Liver (tissue), 9 donors: Measurements from ENCODE around the gene PBLD. TPM values are rescaled to one million over a fixed set of nuclear protein-coding genes. Genes with fewer than 3 reads are reported as not detected.
"Not testable (repeated sequence)": the region's sequence is repeated elsewhere in the genome, so short reads cannot be mapped to it uniquely, and the experiment has no call there.

Source experiments
- DNase-seq: peaks from one replicate; pipeline ENCODE4 v3.0.0-alpha.2; 2017; ENCODE audit warnings: low spot score
- H3K27ac ChIP-seq, 2 donors: one replicate each; pipeline ENCODE4 v1.7.0; 2013; ENCODE audit warnings: inconsistent platforms in 2 of 2, low read length in 2 of 2, control low read depth in 1 of 2, low read depth in 1 of 2, mild to moderate bottlenecking in 1 of 2
- H3K27me3 ChIP-seq, 4 donors: one replicate each; pipeline versions ENCODE4 v1.6.1 to v1.7.0; 2013; ENCODE audit warnings: low read length in 3 of 4, inconsistent platforms in 1 of 4, mild to moderate bottlenecking in 1 of 4, moderate library complexity in 1 of 4; ENCODE audit not compliant: control insufficient read depth in 4 of 4, insufficient read depth in 4 of 4
- H3K36me3 ChIP-seq, 4 donors: one replicate each; pipeline versions ENCODE4 v1.6.1 to v1.7.0; 2013; ENCODE audit warnings: low read length in 3 of 4, mild to moderate bottlenecking in 3 of 4, low read depth in 1 of 4, moderate library complexity in 1 of 4; ENCODE audit not compliant: control insufficient read depth in 4 of 4, insufficient read depth in 3 of 4
- H3K4me1 ChIP-seq, 4 donors: one replicate each; pipeline versions ENCODE4 v1.6.1 to v1.7.0; 2013; ENCODE audit warnings: low read length in 3 of 4, mild to moderate bottlenecking in 3 of 4, moderate library complexity in 1 of 4; ENCODE audit not compliant: control insufficient read depth in 4 of 4, insufficient read depth in 4 of 4
- H3K4me3 ChIP-seq, 3 donors: one replicate each; pipeline versions ENCODE4 v1.6.1 to v1.7.0; 2013; ENCODE audit warnings: low read length in 3 of 3, control low read depth in 1 of 3, low read depth in 1 of 3, mild to moderate bottlenecking in 1 of 3
- H3K9ac ChIP-seq, 2 donors: one replicate each; pipeline ENCODE4 v1.7.0; 2013; ENCODE audit warnings: low read length in 2 of 2, mild to moderate bottlenecking in 2 of 2, moderate library complexity in 2 of 2, control low read depth in 1 of 2, low read depth in 1 of 2
- H3K9me3 ChIP-seq, 4 donors: one replicate each; pipeline versions ENCODE4 v1.6.1 to v1.7.0; 2013; ENCODE audit warnings: low read length in 3 of 4; ENCODE audit not compliant: control insufficient read depth in 4 of 4
- EGR1 ChIP-seq, 2 donors: IDR thresholded peaks; 2 replicates each; pipeline ENCODE4 v1.6.1; 2016 to 2018; ENCODE audit warnings: antibody characterized with exemption in 2 of 2, low read depth in 2 of 2
- FOXA1 ChIP-seq: IDR thresholded peaks from 2 replicates; pipeline ENCODE4 v1.6.1; 2016; ENCODE audit warnings: antibody characterized with exemption
- FOXA2 ChIP-seq: IDR thresholded peaks from 2 replicates; pipeline ENCODE4 v1.6.1; 2016; ENCODE audit warnings: antibody characterized with exemption
- GABPA ChIP-seq, 2 donors: IDR thresholded peaks in 1 of 2; conservative IDR thresholded peaks in 1 of 2; 2 replicates each; pipeline ENCODE4 v1.6.1; 2016; ENCODE audit warnings: antibody characterized with exemption in 2 of 2, mild to moderate bottlenecking in 1 of 2, moderate library complexity in 1 of 2
- HNF4A ChIP-seq, 2 donors: conservative IDR thresholded peaks; 2 replicates each; pipeline ENCODE4 v1.6.1; 2016; ENCODE audit warnings: antibody characterized with exemption in 2 of 2, mild to moderate bottlenecking in 2 of 2
- HNF4G ChIP-seq: IDR thresholded peaks from 2 replicates; pipeline ENCODE4 v1.6.1; 2016; ENCODE audit warnings: antibody characterized with exemption
- JUND ChIP-seq, 2 donors: IDR thresholded peaks; 2 replicates each; pipeline ENCODE4 v1.6.1; 2016; ENCODE audit warnings: antibody characterized with exemption in 2 of 2
- RXRA ChIP-seq, 2 donors: IDR thresholded peaks; 2 replicates each; pipeline ENCODE4 v1.6.1; 2017 to 2018; ENCODE audit warnings: antibody characterized with exemption in 2 of 2, mild to moderate bottlenecking in 1 of 2
- SP1 ChIP-seq: IDR thresholded peaks from 2 replicates; pipeline ENCODE4 v1.6.1; 2018; ENCODE audit warnings: antibody characterized with exemption, mild to moderate bottlenecking
- TAF1 ChIP-seq: conservative IDR thresholded peaks from 2 replicates; pipeline ENCODE4 v1.6.1; 2016; ENCODE audit warnings: antibody characterized with exemption, mild to moderate bottlenecking
- YY1 ChIP-seq: IDR thresholded peaks from 2 replicates; pipeline ENCODE4 v1.6.1; 2016; ENCODE audit warnings: antibody characterized with exemption, mild to moderate bottlenecking
- WGBS: extraction: QIAGEN DNeasy Blood & Tissue Kit; methylation state at CpG from one replicate; pipeline ENCODE4 v1.1.7; 2013; 5-methylcytosine and 5-hydroxymethylcytosine counted together
- polyA plus RNA-seq, 2 donors: library from polyadenylated mRNA; stranded (reverse) in 1 of 2; unstranded in 1 of 2; fragments of 200-250 nt in 1 of 2; fragments of >200 nt in 1 of 2; fragmentation: Nextera tagmentation in 1 of 2; extraction: Ambion mirVana in 1 of 2; gene quantifications; one replicate each; pipeline versions ENCODE4 v1.2.1 to v1.2.3, GENCODE V29; 2013 to 2015
- total RNA-seq, 2 donors: library from RNA; depleted of rRNA; stranded (reverse); fragments of >200 nt; gene quantifications; one replicate each; pipeline ENCODE4 v1.2.3, GENCODE V29; 2014
- TF ChIP-seq, protein P1 (sequence below): fragments of 150-350 bp; IDR thresholded peaks from 2 replicates; pipeline ENCODE4 v1.5.1; 2017; ENCODE audit warnings: improper control_type of control experiment, low read depth, low read length; ENCODE audit not compliant: missing input control
- TF ChIP-seq, protein P2 (sequence below): IDR thresholded peaks from 2 replicates; pipeline ENCODE4 v1.6.1; 2016; ENCODE audit warnings: antibody characterized with exemption
- TF ChIP-seq, protein P3 (sequence below): IDR thresholded peaks from 2 replicates; pipeline ENCODE4 v1.6.1; 2016; ENCODE audit warnings: antibody characterized with exemption, mild to moderate bottlenecking
- donor health status: healthy.
- donor health status: healthy.
- donor health status: healthy.
- donor health status: healthy.
- donor health status: healthy.

The PBLD gene
- total and polyA plus RNA-seq, 4 donors, result 63.3 to 175 (median 103) TPM

DNA sequence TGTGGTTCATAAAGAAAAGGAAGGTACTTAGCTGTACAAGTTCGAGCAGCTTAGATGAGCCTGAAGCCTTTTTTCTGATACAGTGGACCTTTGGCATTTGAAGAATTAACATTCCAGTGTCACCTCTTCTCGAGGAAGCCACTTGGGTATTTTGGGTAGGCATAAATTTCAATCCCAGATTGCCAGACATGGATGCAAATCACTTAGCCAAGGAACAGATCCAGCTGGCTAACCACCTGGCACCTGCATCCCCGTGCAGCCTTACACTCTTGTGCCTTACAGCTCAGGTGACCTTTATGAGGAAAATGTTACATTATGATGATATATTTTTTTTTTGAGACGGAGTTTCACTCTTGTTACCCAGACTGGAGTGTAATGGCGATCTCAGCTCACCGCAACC is 84.8 kb downstream of the PBLD start:
- no peak overlapping the region for H3K4me3 ChIP-seq
- H3K27me3 ChIP-seq, result no peaks in the 10 kb centered on the region
- TF ChIP-seq JUND (IDR thresholded peaks at IDR 0.05) (no peak), YY1 (no peak), FOXA1 (no peak), HNF4A (conservative IDR thresholded peaks at IDR 0.05) (no peak), GABPA (IDR thresholded peaks at IDR 0.05 in 1 of 2, conservative IDR thresholded peaks at IDR 0.05 in 1 of 2) (no peak), HNF4G (no peak)
- TF ChIP-seq, protein P1, sequence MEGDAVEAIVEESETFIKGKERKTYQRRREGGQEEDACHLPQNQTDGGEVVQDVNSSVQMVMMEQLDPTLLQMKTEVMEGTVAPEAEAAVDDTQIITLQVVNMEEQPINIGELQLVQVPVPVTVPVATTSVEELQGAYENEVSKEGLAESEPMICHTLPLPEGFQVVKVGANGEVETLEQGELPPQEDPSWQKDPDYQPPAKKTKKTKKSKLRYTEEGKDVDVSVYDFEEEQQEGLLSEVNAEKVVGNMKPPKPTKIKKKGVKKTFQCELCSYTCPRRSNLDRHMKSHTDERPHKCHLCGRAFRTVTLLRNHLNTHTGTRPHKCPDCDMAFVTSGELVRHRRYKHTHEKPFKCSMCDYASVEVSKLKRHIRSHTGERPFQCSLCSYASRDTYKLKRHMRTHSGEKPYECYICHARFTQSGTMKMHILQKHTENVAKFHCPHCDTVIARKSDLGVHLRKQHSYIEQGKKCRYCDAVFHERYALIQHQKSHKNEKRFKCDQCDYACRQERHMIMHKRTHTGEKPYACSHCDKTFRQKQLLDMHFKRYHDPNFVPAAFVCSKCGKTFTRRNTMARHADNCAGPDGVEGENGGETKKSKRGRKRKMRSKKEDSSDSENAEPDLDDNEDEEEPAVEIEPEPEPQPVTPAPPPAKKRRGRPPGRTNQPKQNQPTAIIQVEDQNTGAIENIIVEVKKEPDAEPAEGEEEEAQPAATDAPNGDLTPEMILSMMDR, result no peak
- H3K9ac ChIP-seq, result no peak overlapping the region
- 83% methylated on average over 6 of the region's 6 CpGs for WGBS
- H3K27ac ChIP-seq, result no peak overlapping the region
- H3K36me3 ChIP-seq, result no peaks in the 10 kb centered on the region
- H3K9me3 ChIP-seq, result no peaks in the 10 kb centered on the region
- DNase-seq, result no peak
- no peaks in the 10 kb centered on the region for H3K4me1 ChIP-seq

DNA sequence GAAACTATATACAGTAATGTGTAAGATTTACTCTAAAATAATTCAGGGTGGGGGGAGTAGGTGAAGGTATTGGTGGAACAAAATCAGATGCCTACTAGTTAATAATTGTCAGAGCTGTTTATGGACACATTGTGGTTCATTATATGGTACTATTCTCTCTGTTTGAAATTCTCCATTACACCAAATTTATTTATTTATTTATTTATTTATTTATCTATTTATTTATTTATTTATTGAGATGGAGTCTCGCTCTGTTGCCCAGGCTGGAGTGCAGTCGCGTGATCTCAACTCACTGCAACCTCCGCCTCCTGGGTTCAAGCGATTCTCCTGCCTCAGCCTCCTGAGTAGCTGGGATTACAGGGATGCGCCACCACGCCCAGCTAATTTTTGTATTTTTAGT is 86.3 kb downstream of the PBLD start:
- not testable (repeated sequence) for H3K4me1 ChIP-seq, H3K27me3 ChIP-seq, H3K9me3 ChIP-seq, H3K36me3 ChIP-seq, DNase-seq, H3K4me3 ChIP-seq, H3K27ac ChIP-seq, H3K9ac ChIP-seq
- WGBS, result 95% methylated on average over 7 of the region's 7 CpGs

DNA sequence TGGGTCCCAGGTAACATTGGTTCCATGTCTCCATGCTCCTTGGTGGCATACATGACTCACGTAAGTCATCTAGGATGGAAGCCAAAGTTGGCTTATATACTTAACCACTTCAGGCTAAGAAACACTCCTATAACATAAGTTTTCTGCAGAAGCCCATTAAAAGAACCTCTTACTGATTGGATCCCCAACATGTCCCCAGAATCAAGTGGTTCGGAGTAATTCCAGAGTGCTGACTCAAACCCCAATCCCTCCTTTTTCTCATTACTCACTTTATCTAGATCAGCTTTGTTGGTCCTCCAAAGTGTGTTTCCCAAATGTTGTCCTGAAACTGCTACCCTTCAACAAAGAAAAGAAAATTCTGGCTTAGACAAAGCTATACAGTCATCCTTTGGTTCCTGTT is 90.7 kb downstream of the PBLD start:
- Histone ChIP-seq H3K27ac (no peak overlapping the region), H3K36me3 (peaks cover 0 to 4% (median under 1%) of the 10 kb centered on the region in 4 donors), H3K4me1 (no peaks in the 10 kb centered on the region), H3K4me3 (no peak overlapping the region), H3K9me3 (no peaks in the 10 kb centered on the region), H3K27me3 (no peaks in the 10 kb centered on the region), H3K9ac (no peak overlapping the region)
- no peak for TF ChIP-seq YY1
- no peak for TF ChIP-seq FOXA2
- TF ChIP-seq EGR1 (IDR thresholded peaks at IDR 0.05; ENCODE audit: low read depth in 2 of 2), result no peak
- no peak for TF ChIP-seq HNF4G
- TF ChIP-seq GABPA (IDR thresholded peaks at IDR 0.05 in 1 of 2, conservative IDR thresholded peaks at IDR 0.05 in 1 of 2), result no peak
- TF ChIP-seq JUND (IDR thresholded peaks at IDR 0.05), result no peak
- no peak for TF ChIP-seq TAF1
- TF ChIP-seq, protein P2, sequence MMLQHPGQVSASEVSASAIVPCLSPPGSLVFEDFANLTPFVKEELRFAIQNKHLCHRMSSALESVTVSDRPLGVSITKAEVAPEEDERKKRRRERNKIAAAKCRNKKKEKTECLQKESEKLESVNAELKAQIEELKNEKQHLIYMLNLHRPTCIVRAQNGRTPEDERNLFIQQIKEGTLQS, result no peak
- TF ChIP-seq, protein P3, sequence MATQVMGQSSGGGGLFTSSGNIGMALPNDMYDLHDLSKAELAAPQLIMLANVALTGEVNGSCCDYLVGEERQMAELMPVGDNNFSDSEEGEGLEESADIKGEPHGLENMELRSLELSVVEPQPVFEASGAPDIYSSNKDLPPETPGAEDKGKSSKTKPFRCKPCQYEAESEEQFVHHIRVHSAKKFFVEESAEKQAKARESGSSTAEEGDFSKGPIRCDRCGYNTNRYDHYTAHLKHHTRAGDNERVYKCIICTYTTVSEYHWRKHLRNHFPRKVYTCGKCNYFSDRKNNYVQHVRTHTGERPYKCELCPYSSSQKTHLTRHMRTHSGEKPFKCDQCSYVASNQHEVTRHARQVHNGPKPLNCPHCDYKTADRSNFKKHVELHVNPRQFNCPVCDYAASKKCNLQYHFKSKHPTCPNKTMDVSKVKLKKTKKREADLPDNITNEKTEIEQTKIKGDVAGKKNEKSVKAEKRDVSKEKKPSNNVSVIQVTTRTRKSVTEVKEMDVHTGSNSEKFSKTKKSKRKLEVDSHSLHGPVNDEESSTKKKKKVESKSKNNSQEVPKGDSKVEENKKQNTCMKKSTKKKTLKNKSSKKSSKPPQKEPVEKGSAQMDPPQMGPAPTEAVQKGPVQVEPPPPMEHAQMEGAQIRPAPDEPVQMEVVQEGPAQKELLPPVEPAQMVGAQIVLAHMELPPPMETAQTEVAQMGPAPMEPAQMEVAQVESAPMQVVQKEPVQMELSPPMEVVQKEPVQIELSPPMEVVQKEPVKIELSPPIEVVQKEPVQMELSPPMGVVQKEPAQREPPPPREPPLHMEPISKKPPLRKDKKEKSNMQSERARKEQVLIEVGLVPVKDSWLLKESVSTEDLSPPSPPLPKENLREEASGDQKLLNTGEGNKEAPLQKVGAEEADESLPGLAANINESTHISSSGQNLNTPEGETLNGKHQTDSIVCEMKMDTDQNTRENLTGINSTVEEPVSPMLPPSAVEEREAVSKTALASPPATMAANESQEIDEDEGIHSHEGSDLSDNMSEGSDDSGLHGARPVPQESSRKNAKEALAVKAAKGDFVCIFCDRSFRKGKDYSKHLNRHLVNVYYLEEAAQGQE, result no peak
- no peak for TF ChIP-seq SP1
- TF ChIP-seq RXRA (IDR thresholded peaks at IDR 0.05), result no peak
- no peak for TF ChIP-seq FOXA1
- WGBS, result 95% methylated on average over 2 of the region's 2 CpGs
- no peak for DNase-seq
